Measurements from ENCODE around the gene NELL1. TPM values are rescaled to one million over a fixed set of nuclear protein-coding genes. Genes with fewer than 3 reads are reported as not detected.

Gene NELL1
- polyA plus RNA-seq, 2 of the 4 experiments (the other 2 are of a cell fraction) = not detected

DNA sequence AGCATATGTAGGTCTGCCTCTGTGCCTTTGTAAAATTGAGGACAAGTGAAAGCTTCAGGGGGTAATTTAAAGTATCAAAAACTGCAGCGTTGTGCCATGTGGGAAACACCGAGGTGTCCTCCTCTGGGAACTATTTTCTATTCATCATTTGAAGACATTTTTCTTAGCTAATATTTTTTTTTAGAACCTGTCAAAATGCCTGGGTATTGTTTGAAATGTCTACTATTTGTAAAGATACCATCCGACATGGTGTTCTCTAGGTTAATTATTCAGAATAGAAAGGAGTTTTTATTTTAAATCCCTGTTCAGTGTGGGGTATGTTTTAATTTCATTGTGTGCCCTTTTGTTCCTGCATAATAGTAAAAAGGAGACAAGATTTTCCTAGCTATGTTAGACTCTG, 490.8 kb downstream of the NELL1 start:
- ChIA-PET CTCF (interaction anchor here (1.2 kb wide), 1 partner anchor 993 kb away, joined by 3 read pairs; no protein-coding TSS in a partner anchor), POLR2A (no interaction called here)
- Histone ChIP-seq H3K27ac (no peak overlapping the region), H3K4me1 (no peaks in the 10 kb centered on the region), H3K4me3 (no peak overlapping the region), H3K4me2 (no peak overlapping the region), H3K9me3 (no peaks in the 10 kb centered on the region)
- TF ChIP-seq JUN (IDR thresholded peaks at IDR 0.05) (no peak), FOXS1 (CRISPR knock-in tag; IDR thresholded peaks at IDR 0.05) (no peak), ZFP36 (IDR thresholded peaks at IDR 0.05; ENCODE audit: borderline replicate concordance, partially characterized antibody) (no peak), GATA3 (IDR thresholded peaks at IDR 0.05; ENCODE audit: borderline replicate concordance) (no peak), POLR2A (IDR thresholded peaks at IDR 0.05; ENCODE audit: low read length) (no peak), ESRRA (IDR thresholded peaks at IDR 0.05; ENCODE audit: borderline replicate concordance, low read length) (no peak), MAFK (IDR thresholded peaks at IDR 0.05; ENCODE audit: partially characterized antibody) (no peak), RARB (CRISPR knock-in tag; IDR thresholded peaks at IDR 0.05) (no peak), PHF8 (IDR thresholded peaks at IDR 0.05; ENCODE audit: borderline replicate concordance, low read depth) (no peak), HOXB5 (CRISPR knock-in tag; IDR thresholded peaks at IDR 0.05) (no peak), MAZ (IDR thresholded peaks at IDR 0.05; ENCODE audit: borderline replicate concordance, low read depth, low read length) (no peak), CHD4 (IDR thresholded peaks at IDR 0.05; ENCODE audit: borderline replicate concordance) (no peak), TFCP2L1 (CRISPR knock-in tag; IDR thresholded peaks at IDR 0.05) (no peak), HOXA7 (CRISPR knock-in tag; IDR thresholded peaks at IDR 0.05) (no peak), FOSL2 (IDR thresholded peaks at IDR 0.05) (no peak), FOSL2 (CRISPR knock-in tag; IDR thresholded peaks at IDR 0.05) (no peak), ZC3H11A (IDR thresholded peaks at IDR 0.05) (no peak), CHD2 (IDR thresholded peaks at IDR 0.05; ENCODE audit: low read length, partially characterized antibody) (no peak)
- TF ChIP-seq, protein P1, sequence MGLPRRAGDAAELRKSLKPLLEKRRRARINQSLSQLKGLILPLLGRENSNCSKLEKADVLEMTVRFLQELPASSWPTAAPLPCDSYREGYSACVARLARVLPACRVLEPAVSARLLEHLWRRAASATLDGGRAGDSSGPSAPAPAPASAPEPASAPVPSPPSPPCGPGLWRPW (IDR thresholded peaks at IDR 0.05) = no peak
- TF ChIP-seq, protein P2, sequence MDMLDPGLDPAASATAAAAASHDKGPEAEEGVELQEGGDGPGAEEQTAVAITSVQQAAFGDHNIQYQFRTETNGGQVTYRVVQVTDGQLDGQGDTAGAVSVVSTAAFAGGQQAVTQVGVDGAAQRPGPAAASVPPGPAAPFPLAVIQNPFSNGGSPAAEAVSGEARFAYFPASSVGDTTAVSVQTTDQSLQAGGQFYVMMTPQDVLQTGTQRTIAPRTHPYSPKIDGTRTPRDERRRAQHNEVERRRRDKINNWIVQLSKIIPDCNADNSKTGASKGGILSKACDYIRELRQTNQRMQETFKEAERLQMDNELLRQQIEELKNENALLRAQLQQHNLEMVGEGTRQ (IDR thresholded peaks at IDR 0.05) = no peak
- TF ChIP-seq, protein P3, sequence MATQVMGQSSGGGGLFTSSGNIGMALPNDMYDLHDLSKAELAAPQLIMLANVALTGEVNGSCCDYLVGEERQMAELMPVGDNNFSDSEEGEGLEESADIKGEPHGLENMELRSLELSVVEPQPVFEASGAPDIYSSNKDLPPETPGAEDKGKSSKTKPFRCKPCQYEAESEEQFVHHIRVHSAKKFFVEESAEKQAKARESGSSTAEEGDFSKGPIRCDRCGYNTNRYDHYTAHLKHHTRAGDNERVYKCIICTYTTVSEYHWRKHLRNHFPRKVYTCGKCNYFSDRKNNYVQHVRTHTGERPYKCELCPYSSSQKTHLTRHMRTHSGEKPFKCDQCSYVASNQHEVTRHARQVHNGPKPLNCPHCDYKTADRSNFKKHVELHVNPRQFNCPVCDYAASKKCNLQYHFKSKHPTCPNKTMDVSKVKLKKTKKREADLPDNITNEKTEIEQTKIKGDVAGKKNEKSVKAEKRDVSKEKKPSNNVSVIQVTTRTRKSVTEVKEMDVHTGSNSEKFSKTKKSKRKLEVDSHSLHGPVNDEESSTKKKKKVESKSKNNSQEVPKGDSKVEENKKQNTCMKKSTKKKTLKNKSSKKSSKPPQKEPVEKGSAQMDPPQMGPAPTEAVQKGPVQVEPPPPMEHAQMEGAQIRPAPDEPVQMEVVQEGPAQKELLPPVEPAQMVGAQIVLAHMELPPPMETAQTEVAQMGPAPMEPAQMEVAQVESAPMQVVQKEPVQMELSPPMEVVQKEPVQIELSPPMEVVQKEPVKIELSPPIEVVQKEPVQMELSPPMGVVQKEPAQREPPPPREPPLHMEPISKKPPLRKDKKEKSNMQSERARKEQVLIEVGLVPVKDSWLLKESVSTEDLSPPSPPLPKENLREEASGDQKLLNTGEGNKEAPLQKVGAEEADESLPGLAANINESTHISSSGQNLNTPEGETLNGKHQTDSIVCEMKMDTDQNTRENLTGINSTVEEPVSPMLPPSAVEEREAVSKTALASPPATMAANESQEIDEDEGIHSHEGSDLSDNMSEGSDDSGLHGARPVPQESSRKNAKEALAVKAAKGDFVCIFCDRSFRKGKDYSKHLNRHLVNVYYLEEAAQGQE (IDR thresholded peaks at IDR 0.05) = no peak
- ATAC-seq (no peak), DNase-seq (ENCODE audit: low read depth in 1 of 2, low spot score in 1 of 2) (no peak), FAIRE-seq (no peak)
- WGBS (ENCODE audit: missing lambda C conversion rate) = 45% methylated on average over 3 of the region's 3 CpGs

DNA sequence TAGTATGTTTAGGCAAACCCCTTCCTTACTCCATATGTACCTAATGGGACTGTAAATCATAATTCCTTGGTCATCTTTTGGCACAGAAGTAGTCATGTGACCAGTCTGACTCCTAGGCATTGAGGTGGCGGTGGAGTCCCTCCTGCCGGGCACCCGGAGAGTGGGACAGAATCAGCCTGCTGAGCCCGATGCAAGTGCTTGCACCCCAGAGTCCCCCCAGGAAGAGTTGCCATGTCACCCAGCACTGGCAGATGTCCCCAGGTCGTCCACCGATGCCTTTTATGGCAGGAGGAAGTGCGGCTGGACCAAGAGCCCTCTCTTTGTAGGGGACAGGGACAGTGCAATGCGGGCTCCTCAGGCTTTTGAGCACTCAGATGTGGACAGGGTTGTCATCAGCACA, 500.3 kb downstream of the NELL1 start:
- no peak overlapping the region for H3K27ac ChIP-seq
- CTCF ChIA-PET = no interaction called here
- 19% methylated on average over 4 of the region's 8 CpGs for WGBS (ENCODE audit: missing lambda C conversion rate)
- H3K4me1 ChIP-seq = no peaks in the 10 kb centered on the region
- no peaks in the 10 kb centered on the region for H3K9me3 ChIP-seq
- no peak overlapping the region for H3K4me3 ChIP-seq
- H3K4me2 ChIP-seq = no peak overlapping the region
- POLR2A ChIA-PET = no interaction called here
- no peak for DNase-seq (ENCODE audit: low read depth in 1 of 2, low spot score in 1 of 2)
- TF ChIP-seq RARB (CRISPR knock-in tag; IDR thresholded peaks at IDR 0.05) (no peak), CBX2 (IDR thresholded peaks at IDR 0.05; ENCODE audit: borderline replicate concordance, low read depth) (no peak), ZNF302 (CRISPR knock-in tag; IDR thresholded peaks at IDR 0.05) (no peak), CHD2 (IDR thresholded peaks at IDR 0.05; ENCODE audit: low read length, partially characterized antibody) (no peak), POLR2AphosphoS2 (conservative IDR thresholded peaks at IDR 0.05; ENCODE audit: low read length) (no peak), RNF2 (IDR thresholded peaks at IDR 0.05; ENCODE audit: borderline replicate concordance, low read depth) (no peak), KDM5A (IDR thresholded peaks at IDR 0.05) (no peak), ZC3H11A (IDR thresholded peaks at IDR 0.05) (no peak), ESRRA (IDR thresholded peaks at IDR 0.05; ENCODE audit: borderline replicate concordance, low read length) (no peak), GATA3 (IDR thresholded peaks at IDR 0.05; ENCODE audit: borderline replicate concordance) (no peak), EHMT2 (IDR thresholded peaks at IDR 0.05; ENCODE audit: low read depth) (no peak), CEBPB (IDR thresholded peaks at IDR 0.05) (no peak), TP53 (CRISPR knock-in tag; IDR thresholded peaks at IDR 0.05) (no peak), POLR2A (IDR thresholded peaks at IDR 0.05; ENCODE audit: low read length) (no peak)
- TF ChIP-seq, protein P4, sequence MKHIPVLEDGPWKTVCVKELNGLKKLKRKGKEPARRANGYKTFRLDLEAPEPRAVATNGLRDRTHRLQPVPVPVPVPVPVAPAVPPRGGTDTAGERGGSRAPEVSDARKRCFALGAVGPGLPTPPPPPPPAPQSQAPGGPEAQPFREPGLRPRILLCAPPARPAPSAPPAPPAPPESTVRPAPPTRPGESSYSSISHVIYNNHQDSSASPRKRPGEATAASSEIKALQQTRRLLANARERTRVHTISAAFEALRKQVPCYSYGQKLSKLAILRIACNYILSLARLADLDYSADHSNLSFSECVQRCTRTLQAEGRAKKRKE (CRISPR knock-in tag; IDR thresholded peaks at IDR 0.05; ENCODE audit: low read depth) = no peak
- TF ChIP-seq, protein P5, sequence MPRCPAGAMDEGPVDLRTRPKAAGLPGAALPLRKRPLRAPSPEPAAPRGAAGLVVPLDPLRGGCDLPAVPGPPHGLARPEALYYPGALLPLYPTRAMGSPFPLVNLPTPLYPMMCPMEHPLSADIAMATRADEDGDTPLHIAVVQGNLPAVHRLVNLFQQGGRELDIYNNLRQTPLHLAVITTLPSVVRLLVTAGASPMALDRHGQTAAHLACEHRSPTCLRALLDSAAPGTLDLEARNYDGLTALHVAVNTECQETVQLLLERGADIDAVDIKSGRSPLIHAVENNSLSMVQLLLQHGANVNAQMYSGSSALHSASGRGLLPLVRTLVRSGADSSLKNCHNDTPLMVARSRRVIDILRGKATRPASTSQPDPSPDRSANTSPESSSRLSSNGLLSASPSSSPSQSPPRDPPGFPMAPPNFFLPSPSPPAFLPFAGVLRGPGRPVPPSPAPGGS (IDR thresholded peaks at IDR 0.05) = no peak
- TF ChIP-seq, protein P6, sequence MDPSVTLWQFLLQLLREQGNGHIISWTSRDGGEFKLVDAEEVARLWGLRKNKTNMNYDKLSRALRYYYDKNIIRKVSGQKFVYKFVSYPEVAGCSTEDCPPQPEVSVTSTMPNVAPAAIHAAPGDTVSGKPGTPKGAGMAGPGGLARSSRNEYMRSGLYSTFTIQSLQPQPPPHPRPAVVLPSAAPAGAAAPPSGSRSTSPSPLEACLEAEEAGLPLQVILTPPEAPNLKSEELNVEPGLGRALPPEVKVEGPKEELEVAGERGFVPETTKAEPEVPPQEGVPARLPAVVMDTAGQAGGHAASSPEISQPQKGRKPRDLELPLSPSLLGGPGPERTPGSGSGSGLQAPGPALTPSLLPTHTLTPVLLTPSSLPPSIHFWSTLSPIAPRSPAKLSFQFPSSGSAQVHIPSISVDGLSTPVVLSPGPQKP (IDR thresholded peaks at IDR 0.05; ENCODE audit: low read depth, low read length) = no peak
- no peak for FAIRE-seq
- ATAC-seq = no peak

All from A549 (cell line).